ENCODE data around the gene SEZ6L. TPM values are rescaled to one million over a fixed set of nuclear protein-coding genes. Genes with fewer than 3 reads are reported as not detected.

SEZ6L gene
- total RNA-seq, 1 experiment from 2014 or later: 0.13 TPM

GRCh38 chr22:26382782-26383181 lies 213.5 kb downstream of the SEZ6L start:
- H3K4me2 ChIP-seq (ENCODE audit: insufficient read depth, insufficient read length, low read length): no peak overlapping the region
- H3K4me1 ChIP-seq (ENCODE audit: insufficient read depth, low read length): no peaks in the 10 kb centered on the region
- H4K20me1 ChIP-seq (ENCODE audit: control insufficient read depth, insufficient read depth, insufficient read length): no peaks in the 10 kb centered on the region
- no peak overlapping the region for H3K4me3 Mint-ChIP-seq
- no peak overlapping the region for H3K4ac ChIP-seq (ENCODE audit: low read depth, low read length)
- no CpG with 5 or more reads among the region's 3 CpGs for WGBS (ENCODE audit: extremely low coverage, insufficient read length, low lambda C conversion rate)
- no peaks in the 10 kb centered on the region for H3K23me2 ChIP-seq (ENCODE audit: insufficient read length, low read depth, low read length, poor library complexity, severe bottlenecking)
- H3K23ac ChIP-seq (ENCODE audit: insufficient read length, low read depth, low read length): no peak overlapping the region
- H2BK120ac ChIP-seq (ENCODE audit: low read depth, low read length, poor library complexity, severe bottlenecking): no peak overlapping the region
- H2BK12ac ChIP-seq (ENCODE audit: insufficient read length, low read depth, low read length): no peak overlapping the region
- no peaks in the 10 kb centered on the region; a peak in 1 of 7 replicates for H3K36me3 Mint-ChIP-seq (ENCODE audit: insufficient read depth in 1 of 3, low read depth in 3 of 3)
- no peak overlapping the region for H3K18ac ChIP-seq (ENCODE audit: insufficient read length, low read depth, low read length)
- no peak overlapping the region for H2BK15ac ChIP-seq (ENCODE audit: low read depth, low read length)
- no peak overlapping the region for H3K27ac Mint-ChIP-seq
- DNase-seq: no peak
- no peak overlapping the region for H3K27ac ChIP-seq (ENCODE audit: insufficient read length, low read depth, low read length)
- no peak overlapping the region for H2BK20ac ChIP-seq (ENCODE audit: low read depth, low read length, poor library complexity, severe bottlenecking)
- peaks cover 38% of the 10 kb centered on the region for H3K27me3 Mint-ChIP-seq (ENCODE audit: low read depth)
- H3K79me1 ChIP-seq (ENCODE audit: insufficient read depth, low read depth, low read length, poor library complexity, severe bottlenecking): no peaks in the 10 kb centered on the region
- H2BK5ac ChIP-seq (ENCODE audit: insufficient read length, low read length): no peak overlapping the region
- H3K9me3 Mint-ChIP-seq: peaks cover 0 to 2% of the 10 kb centered on the region in 2 experiments; a peak in 2 of 5 replicates
- no peak overlapping the region for H2AFZ ChIP-seq (ENCODE audit: low read length)
- peaks cover 6 to 10% of the 10 kb centered on the region in 2 experiments; a peak in 3 of 4 replicates for H3K4me1 Mint-ChIP-seq
- H3K27me3 ChIP-seq (ENCODE audit: insufficient read depth, low read length): no peaks in the 10 kb centered on the region
- no peak overlapping the region for H3K14ac ChIP-seq (ENCODE audit: insufficient read depth, low read length)
- H3T11ph ChIP-seq (ENCODE audit: low read length): no peak overlapping the region
- no peak overlapping the region for H4K8ac ChIP-seq (replicated peaks; ENCODE audit: insufficient read length, low read depth, low read length)
- H4K5ac ChIP-seq (ENCODE audit: insufficient read length, low read depth, low read length): no peak overlapping the region
- no peak overlapping the region for H3K9ac ChIP-seq (ENCODE audit: extremely low read depth, insufficient read length, low read length)
- no peaks in the 10 kb centered on the region for H3K9me3 ChIP-seq (ENCODE audit: control insufficient read depth, low read depth, low read length)
- no peak for TF ChIP-seq CTCF (conservative IDR thresholded peaks at IDR 0.05)
- H2AK5ac ChIP-seq (ENCODE audit: insufficient read length, low read length): no peak overlapping the region
- no peak overlapping the region for H4K91ac ChIP-seq (ENCODE audit: insufficient read length, low read depth, low read length)
- no peaks in the 10 kb centered on the region for H3K79me2 ChIP-seq (ENCODE audit: insufficient read depth, low read length)
- H3K56ac ChIP-seq (ENCODE audit: insufficient read length, low read depth, low read length): no peak overlapping the region
